G401.6 (cell line): ENCODE data around the gene IL17A.

Source experiments
- FAIRE-seq: peaks from 2 replicates; lab custom pipeline; 2012; peaks lifted over from hg19 to GRCh38; lab: Jason Lieb, UNC

The IL17A gene

GRCh38 chr6:52186075-52186474 lies at the start of gene IL17A:
TSS of gene IL17A (plus strand) at chr6:52186375. CDS start at chr6:52186432, 57 bp downstream.
- no peak for FAIRE-seq

- FAIRE-seq: no peak
These were observed 49.2 kb upstream of the IL17A start for GRCh38 chr6:52136934-52137467.

- FAIRE-seq: no peak
These were observed 47.9 kb upstream of the IL17A start for GRCh38 chr6:52138284-52138683.

DNA sequence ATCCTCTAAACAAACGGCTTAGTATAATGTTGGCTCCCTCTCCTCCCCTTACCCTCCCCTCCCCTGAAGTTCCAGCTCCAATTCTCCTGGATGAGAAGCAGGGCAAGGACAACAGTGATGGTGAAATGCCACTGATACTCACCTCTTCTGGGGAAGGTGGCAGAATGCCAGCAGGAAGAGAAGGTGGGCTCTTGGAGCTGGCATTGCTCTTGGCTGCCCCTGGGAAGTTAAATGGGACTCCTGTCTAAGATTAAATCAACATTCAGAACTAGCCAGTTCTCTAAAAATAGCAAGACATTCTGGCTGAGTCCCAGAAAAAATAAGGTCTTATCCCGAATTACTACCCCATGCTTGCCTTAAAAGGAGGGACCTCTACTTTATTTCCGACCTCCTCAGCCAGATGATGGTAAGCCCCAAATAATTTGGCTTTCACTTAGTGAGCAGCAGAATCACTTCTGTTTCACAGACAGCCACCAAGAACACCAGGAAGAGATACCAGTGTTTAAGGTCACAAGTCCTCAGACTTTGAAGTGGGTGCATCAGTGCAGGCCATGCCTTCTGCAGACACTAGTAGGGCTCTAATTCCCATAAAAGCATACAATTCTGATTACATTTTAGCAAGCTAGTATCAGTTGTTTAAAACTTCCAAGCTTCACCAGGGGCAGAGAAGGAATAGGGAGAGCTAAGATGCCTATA lies 46.0 kb upstream of the IL17A start:
- FAIRE-seq: no peak

- no peak for FAIRE-seq
These were observed 44.6 kb upstream of the IL17A start for GRCh38 chr6:52141596-52141995.

- FAIRE-seq: no peak
These were observed 43.6 kb upstream of the IL17A start for GRCh38 chr6:52142556-52142955.

DNA sequence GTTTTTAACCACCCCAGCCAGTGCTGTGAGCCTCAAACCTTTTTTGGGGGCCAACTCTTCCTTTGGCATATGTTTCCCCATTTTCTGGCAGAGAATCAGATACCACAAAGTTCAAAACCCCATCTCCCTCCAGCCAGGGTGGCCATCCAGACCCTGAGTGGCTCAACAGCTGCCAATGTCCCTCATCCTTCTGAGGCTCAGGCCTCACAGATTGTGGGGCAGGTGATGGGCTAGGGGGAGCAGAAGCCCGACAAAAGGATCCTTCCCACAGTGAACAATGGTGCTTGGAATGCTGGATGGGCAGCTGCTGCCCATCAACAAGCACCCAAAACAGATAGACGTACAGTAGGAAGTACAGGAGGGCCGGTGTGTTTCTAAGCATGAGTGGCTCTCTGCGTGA lies 42.6 kb upstream of the IL17A start:
- no peak for FAIRE-seq

GRCh38 chr6:52144196-52145076 lies 41.7 kb upstream of the IL17A start:
- no peak for FAIRE-seq

DNA sequence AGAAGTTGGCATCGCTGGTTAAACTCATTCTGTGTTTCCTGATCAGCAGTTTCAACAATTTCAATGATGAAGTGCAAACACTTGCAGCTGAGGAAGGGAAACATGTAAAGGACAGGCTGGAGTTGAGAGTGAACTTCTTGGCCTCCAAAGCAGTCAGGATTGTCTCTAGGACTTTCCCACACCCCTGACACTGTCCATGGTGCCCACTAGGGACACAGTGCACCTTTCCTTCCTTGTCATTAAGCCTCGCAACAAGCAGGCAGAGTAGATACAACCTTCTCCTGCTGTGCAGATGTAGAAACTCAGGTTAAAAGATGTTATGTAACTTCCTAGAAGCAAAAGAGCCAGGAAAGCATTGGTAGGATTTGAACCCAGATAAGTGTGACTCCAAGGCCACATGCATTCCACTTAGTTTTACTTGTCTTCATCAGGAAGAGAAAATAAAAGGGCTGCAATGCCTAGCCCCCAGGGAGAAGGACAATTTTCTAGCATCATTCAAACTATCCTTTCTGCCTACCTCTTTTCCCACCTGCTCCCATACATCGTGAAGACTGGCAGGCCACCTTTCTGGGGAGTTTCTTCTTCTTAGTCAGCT lies 39.2 kb upstream of the IL17A start:
- no peak for FAIRE-seq

DNA sequence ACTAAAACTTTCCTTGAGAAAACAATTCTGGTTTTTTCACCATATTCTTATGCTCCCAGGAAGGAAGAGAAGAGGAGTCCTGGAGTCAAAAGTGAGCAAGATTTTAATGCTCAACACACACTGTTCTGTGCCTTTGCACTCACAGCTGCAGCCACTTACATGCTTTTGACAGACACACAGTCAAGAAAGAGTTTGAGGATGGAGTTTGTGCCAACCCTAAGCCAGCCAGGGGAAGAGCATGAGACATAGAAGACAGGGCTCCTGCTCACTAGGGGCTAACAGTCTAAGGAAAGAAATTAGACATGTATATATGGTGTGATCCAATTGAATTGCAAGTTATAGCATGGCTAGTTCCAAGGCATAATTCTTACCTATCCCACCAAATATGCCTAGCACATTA lies 37.1 kb upstream of the IL17A start:
- FAIRE-seq: no peak

DNA sequence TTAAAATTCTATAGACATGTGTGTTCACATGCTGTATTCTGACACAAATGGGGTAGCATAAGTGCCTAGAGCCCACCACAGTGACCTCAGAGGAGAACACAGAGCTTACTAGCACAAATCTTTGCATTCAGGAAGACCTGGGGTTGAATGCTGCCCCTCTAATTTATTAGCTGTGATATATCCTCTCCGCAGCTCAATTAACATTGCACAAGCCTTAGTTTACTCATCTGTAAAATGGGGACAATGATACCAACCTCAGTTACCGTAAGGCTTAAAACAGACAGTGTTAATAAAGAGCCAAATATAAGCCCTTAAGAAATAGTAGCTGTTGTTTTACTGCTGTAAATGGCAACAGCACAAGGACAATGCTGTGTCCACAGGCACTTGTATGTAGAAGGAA lies 36.2 kb upstream of the IL17A start:
- no peak for FAIRE-seq

- FAIRE-seq: no peak
These were observed 34.1 kb upstream of the IL17A start for GRCh38 chr6:52152070-52152423.

- no peak for FAIRE-seq
These were observed 33.4 kb upstream of the IL17A start for GRCh38 chr6:52152711-52153160.

- no peak for FAIRE-seq
These were observed 31.8 kb upstream of the IL17A start for GRCh38 chr6:52154381-52154780.

DNA sequence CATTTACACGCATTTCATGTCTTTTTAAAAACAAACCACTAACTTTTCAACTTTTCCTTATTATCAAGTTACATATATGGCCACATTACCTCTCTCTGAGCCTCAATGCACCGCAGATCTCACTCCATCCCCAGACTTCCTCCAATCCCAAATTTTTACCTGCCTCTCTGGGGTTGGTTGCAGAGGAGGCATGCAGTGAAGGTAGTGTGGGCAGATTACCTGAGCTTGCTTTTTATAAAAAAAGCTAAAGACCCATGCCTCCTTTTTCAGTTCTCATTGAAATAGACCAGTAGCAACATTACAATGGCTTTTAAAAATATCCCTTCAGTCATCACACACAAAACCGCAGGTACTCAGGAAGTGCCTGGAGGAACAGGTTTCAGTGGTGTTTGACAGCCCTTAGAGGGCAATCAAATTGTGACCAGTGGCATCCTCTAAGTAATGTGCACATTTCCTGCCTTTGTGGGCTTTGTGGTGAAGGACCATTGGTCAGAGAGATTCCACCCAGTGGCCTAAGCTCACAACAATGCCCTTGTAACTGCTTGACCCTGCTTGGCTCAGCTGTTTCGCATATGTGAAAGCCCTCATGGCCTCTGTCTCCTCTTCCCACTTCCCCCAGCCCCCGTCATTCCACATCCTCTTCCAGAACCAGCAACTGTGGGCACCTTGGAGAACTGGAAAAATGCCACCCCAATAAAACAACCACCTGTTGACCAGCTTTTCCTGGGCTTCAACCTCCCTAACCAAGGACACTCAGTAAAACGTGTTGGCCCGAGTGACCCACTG lies 30.2 kb upstream of the IL17A start:
- no peak for FAIRE-seq

GRCh38 chr6:52157301-52157941 lies 28.8 kb upstream of the IL17A start:
- no peak for FAIRE-seq

DNA sequence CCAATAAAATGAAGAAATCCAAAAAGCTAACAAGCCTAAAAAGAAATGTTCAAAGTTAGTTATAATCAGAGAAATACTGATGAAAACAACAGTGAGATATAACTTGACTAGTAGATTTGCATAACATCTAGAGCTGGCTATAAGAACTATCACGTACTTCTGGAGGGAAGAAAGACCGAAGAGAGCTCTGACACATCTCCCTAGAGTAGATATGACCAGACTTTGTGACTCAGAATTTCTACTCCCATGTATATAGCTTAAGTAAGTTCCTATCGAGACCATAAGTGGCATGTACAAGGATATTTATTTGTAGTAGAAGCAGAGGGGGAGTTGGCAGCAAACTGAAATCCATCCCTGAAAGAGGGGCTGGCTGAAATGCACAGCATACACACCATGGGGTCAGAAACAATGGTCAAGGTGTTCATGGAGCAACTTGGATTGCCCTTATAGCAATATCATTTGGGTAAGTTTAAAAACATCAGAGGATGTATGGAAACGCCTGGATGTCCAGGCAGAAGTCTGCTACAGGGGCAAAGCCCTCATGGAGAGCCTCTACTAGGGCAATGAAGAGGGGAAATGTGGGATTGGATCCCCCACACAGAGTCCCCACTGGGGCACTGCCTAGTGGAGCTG lies 25.6 kb upstream of the IL17A start:
- no peak for FAIRE-seq

- no peak for FAIRE-seq
These were observed 24.3 kb upstream of the IL17A start for GRCh38 chr6:52161689-52162438.

DNA sequence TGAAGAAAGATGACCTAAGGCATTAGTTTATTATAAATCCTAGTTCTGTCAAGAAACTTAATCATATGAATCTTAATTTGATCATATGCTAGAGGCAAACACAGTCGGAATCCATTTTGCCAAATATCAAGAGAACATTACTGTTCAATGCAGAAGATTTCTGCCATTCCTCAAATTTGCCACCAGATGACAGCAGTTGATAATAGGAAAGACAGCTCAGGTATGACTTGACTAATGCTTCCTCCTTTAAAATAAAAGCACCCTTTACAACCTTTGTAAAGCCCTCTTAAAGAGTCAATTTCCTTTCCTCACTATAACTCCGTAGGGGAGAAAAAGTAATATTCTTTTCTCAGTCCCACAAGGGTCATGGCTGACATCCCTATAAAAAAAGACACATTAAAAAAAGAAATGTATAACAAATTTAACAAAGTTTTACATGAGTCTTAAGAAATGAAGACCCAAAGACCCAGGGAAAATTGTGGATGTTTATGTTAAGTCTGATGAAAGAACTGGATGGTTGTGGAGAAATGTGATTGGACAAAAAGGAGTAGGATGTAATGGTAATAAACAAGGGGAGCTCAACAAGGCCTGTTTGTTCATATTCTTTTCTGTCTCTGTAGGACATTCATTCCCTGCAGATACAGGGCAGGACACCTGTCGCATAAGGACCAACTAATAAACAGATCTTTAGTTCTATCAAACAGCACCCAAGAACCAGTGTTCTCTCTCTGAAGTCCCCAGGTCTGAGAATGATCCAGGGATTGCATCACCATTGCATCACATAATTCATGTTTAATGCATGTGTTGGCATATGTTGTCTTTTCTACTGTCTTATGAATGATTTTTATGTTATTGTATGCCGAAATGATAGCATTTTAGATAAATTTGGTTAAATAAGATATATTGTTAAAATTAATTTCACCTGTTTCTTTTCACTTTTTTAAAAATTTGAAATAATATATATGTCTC lies 23.0 kb upstream of the IL17A start:
- no peak for FAIRE-seq
